GM18873 (cell line): ENCODE data around the gene ACRV1.

Experiments used
- ATAC-seq: cut with Tn5 transposase; IDR thresholded peaks from one replicate; pipeline ENCODE4 v1.9.1; 2021; ENCODE audit warnings: mild to moderate bottlenecking, moderate library complexity, moderate number of reproducible peaks; ENCODE audit not compliant: unreplicated experiment, low FRiP score

ACRV1 gene

DNA sequence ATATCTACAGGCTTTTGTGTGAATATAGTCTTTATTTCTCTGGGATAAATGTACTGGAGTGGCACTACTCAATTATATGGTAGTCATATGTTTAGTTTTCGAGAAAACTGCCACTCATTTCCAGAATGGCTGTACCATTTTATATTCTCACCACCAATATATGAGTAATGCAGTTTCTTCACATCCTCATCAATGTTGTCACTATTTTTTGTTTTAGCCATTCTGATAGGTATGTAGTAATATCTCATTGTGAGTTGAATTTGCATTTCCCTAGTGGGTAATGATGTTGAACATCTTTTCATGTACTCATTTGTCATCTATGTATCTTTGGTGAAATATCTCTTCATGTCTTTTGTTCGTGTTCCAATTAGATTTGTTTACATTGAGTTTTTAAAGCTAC lies 18.0 kb downstream of the ACRV1 start:
- no peak for ATAC-seq

DNA sequence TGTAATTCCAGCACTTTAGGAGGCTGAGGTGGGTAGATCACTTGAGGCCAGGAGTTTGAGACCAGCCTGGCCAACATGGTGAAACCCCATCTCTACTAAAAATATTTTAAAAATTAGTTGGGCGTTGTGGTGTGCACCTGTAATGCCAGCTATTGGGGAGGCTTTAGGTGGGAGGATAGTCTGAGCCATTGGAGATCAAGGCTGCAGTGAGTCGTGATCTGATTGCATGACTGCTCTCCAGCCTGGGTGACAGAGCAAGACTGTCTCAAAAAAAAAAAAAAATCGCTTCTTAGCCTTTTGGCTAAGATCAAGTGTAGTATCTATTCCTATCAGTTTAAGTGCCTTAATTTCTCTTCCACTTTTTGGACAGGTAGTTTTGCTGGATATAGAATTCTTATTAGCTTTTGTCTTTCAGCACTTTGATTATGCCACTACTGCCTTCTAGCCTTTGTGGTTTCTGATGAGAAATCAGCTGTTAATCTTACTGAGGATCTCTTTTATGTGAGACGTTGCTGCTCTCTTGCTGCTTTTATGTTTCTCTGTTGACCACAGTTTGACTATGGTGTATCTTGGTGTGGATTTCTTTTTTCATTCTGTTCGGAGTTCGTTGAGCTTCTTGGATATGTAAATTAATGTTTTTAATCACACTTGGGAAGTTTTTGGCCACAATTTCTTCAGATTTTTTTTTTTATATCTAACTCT lies 31.0 kb downstream of the ACRV1 start:
- ATAC-seq = no peak

GRCh38 chr11:125645871-125646270 lies 34.8 kb downstream of the ACRV1 start:
- no peak for ATAC-seq

DNA sequence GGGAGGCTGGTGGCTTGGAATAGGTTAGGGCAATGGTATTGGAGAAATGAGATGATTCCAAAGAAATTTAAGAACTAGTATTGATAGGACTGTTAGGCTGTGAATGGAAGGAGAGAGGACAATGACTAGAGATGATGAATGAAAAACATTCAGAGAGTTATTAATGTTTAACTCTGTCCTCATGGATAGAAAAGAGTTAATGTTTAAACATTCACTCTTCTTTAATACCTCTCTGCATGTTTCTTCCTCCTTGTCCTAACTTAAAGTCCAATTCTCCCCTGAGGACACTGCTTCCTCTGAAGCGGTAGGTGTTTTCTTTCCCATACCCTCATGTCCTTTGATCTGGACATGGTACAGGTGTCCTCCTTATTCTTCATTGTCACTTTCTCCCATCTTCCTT lies 42.3 kb downstream of the ACRV1 start:
- no peak for ATAC-seq

DNA sequence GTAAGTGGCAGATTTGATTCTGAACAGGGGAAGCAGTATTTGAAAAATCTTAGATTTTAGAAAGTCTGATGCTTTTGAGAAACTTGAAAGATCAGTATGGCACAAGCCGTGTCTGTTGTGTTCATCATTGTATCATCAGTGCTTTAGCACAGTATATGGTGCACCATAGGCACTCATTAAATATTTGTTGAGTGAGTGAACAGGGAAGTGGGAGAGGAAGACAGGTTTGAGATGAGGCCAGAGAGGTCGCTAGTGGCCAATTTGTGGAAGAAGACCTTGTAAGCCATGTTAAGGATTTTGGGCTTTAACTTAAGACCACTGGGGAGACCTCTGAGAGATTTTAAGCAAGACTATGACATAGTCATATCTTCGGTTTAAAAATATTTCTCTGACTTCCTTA lies 42.8 kb downstream of the ACRV1 start:
- ATAC-seq = no peak

GRCh38 chr11:125627236-125627910 lies 53.3 kb downstream of the ACRV1 start:
- no peak for ATAC-seq

DNA sequence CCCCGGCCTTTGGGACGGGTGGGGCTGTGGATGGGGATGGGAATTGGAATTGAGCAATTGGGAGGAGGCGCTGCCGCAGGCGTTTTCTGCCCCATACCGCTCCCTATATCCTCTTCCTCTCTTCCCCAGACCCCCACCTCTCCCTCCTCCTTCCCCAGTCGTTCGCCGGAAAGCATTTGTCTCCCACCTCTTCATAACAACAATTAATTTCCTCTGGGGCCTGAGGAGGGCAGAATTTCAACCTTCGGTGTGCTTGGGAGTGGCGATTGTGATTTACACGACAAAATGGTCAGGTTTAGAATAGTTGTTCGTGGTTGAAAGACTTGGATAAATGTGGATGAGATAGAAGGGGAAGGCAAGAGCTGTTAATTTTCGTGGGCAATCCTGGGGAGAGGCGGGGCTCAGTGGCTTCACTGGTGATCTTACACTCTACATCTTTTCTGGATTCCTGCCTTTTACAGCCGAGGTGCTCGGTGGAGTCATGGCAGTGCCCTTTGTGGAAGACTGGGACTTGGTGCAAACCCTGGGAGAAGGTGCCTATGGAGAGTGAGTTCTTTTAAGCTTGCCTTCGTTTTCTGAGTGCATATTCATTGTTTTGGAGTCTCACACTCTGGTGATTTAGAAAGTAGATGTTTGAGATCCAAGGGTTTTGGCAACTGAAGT lies 54.2 kb downstream of the ACRV1 start:
- ATAC-seq = no peak

GRCh38 chr11:125625630-125626287 lies 54.9 kb downstream of the ACRV1 start:
- ATAC-seq = peak; percentile 73

DNA sequence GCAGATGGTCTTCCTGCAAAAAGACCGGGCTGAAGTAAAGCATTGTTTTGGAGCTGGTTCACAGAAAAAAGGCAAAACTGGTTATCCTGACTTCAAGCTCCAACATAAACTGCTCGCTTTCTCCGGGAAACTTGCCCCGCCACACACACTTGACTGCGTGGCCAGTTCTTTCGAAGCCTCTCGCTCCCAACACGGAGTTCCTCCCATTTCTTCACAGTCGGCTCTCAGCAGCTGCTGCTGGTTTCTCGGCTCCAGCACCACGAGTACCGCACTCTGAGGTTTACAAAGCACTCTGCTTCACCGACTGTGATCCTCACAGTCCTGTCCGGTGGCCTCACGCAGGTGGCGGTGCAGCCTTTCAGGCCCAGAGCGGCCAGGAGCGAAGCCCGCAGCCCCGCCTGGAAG lies 55.4 kb downstream of the ACRV1 start:
- no peak for ATAC-seq

GRCh38 chr11:125624756-125625213 lies 55.9 kb downstream of the ACRV1 start, which contains the start of gene CHEK1:
Gene CHEK1 (plus strand): TSS chr11:125625163. CDS start chr11:125626769, 1,606 bp downstream.
- ATAC-seq = no peak

DNA sequence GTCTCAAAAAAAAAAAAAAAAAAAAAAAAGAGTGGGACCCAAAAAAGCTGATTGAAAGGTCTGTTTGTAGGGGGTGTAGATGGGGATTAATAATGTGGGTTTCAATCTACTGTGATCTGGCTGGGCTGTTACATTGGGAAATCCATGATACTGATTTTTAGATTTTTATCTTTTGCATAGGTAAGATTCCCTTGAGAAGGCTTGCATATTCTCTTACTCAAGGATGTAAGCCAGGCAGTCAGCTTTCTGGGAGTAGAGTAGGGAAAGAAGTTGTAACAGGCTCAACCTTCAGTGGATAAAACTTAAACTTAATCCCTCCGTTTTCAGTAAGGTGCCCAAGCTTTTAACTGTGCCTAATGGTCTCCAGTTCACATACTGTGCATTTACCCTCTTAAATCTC lies 57.6 kb downstream of the ACRV1 start:
- no peak for ATAC-seq

DNA sequence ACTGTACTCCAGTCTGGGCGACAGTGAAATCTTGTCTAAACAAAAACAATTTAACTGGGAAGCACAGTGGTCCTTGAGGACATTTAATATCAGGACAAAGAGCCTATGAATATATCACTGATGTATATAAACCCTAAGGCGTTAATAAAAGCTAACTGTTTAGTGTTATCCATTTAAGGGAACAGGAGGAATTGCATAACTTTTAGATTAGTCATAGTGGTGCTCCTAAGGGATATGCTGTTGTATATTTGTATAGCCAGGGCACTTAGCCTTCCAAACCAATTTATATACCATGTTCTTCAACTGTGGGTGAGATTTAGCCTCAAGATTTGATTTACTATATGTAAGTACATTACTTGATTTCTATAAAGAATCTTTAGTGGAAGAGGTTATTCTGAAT lies 58.7 kb downstream of the ACRV1 start:
- no peak for ATAC-seq
